ENCODE data around the gene GAS5. TPM values are rescaled to one million over a fixed set of nuclear protein-coding genes. Genes with fewer than 3 reads are reported as not detected.

GAS5 gene
- total and polyA plus RNA-seq, 2 of the 8 experiments (the other 6 are each of a cell fraction or from before 2014, with no cell fraction given): 799 to 1,238 TPM

- peak overlapping the region; percentile 69 to 96 (median 88) for H3K4me3 ChIP-seq (ENCODE audit: extremely low read depth in 1 of 4, insufficient read depth in 2 of 4, low read depth in 3 of 4, low read length in 4 of 4)
- no peaks in the 10 kb centered on the region for H4K20me1 ChIP-seq (replicated peaks in 1 of 2; ENCODE audit: control insufficient read depth in 1 of 2, insufficient read depth in 2 of 2, low read length in 2 of 2)
- peak overlapping the region; percentile 84; the same call in 1 of the 2 replicates for H2BK15ac ChIP-seq (ENCODE audit: low read length)
- peak overlapping the region; percentile 81 for H4K91ac ChIP-seq (replicated peaks; ENCODE audit: insufficient read length, low read length)
- H4K5ac ChIP-seq (ENCODE audit: insufficient read length, low read depth, low read length): peak overlapping the region; percentile 87
- peak overlapping the region; percentile 62 to 93 (median 88) for H3K9ac ChIP-seq (replicated peaks in 1 of 4; ENCODE audit: extremely low read depth in 1 of 4, low read depth in 3 of 4, low read length in 3 of 4)
- H3K79me2 ChIP-seq (ENCODE audit: control insufficient read depth in 1 of 2, insufficient read depth in 2 of 2, low read length in 2 of 2): peaks cover 7 to 52% of the 10 kb centered on the region in 2 experiments
- no peaks in the 10 kb centered on the region; the same call in 1 of the 2 replicates for H3K79me1 ChIP-seq (ENCODE audit: low read depth, low read length)
- TF ChIP-seq SAP30 (IDR thresholded peaks at IDR 0.05; ENCODE audit: insufficient read depth, insufficient replicate concordance, low read length): peak; percentile 94
- peak; percentile 33; the same call in 1 of the 2 replicates for TF ChIP-seq KDM5A (IDR thresholded peaks at IDR 0.05; ENCODE audit: low read length)
- TF ChIP-seq MAFK (IDR thresholded peaks at IDR 0.05; ENCODE audit: low read depth, low read length): 0 out of 2 replicates have a peak, but pooled peaks have one; percentile 28
- TF ChIP-seq SIN3A (conservative IDR thresholded peaks at IDR 0.05 in 1 of 2, IDR thresholded peaks at IDR 0.05 in 1 of 2; ENCODE audit: low read depth in 1 of 2, low read length in 2 of 2): no peak; a peak in 2 of 4 replicates
- TF ChIP-seq POLR2AphosphoS5 (IDR thresholded peaks at IDR 0.05; ENCODE audit: low read depth, low read length): peak; percentile 32; the same call in 1 of the 2 replicates
- TF ChIP-seq, protein P1, sequence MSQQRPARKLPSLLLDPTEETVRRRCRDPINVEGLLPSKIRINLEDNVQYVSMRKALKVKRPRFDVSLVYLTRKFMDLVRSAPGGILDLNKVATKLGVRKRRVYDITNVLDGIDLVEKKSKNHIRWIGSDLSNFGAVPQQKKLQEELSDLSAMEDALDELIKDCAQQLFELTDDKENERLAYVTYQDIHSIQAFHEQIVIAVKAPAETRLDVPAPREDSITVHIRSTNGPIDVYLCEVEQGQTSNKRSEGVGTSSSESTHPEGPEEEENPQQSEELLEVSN (IDR thresholded peaks at IDR 0.05): no peak
- TF ChIP-seq HDAC2 (IDR thresholded peaks at IDR 0.05; ENCODE audit: borderline replicate concordance in 1 of 2, low read depth in 2 of 2, low read length in 2 of 2): peak in 1 of 2 experiments; percentile 94; a peak in 1 of 4 replicates
- H3K27ac ChIP-seq (ENCODE audit: low read depth, low read length): peak overlapping the region; percentile 94
- peak overlapping the region; percentile 33 for H2AFZ ChIP-seq (ENCODE audit: low read length)
- H4K8ac ChIP-seq (ENCODE audit: extremely low read depth, insufficient read depth, low read length): peak overlapping the region; percentile 75
- FAIRE-seq (no peak), DNase-seq (ENCODE audit: low read depth in 1 of 2, low spot score in 2 of 2) (no peak)
- peak overlapping the region; percentile 93 for H2BK5ac ChIP-seq (ENCODE audit: low read depth, low read length)
- no peak overlapping the region for H3K14ac ChIP-seq (ENCODE audit: insufficient read length)
- H2BK12ac ChIP-seq (ENCODE audit: low read depth, low read length): no peak overlapping the region; the same call in 1 of the 2 replicates
- peaks cover 7% of the 10 kb centered on the region for H3K23me2 ChIP-seq (ENCODE audit: low read depth, low read length)
- peak overlapping the region; percentile 56 for H2BK120ac ChIP-seq (replicated peaks; ENCODE audit: low read depth, low read length)
- CTCF ChIA-PET (ENCODE audit: partially characterized antibody): interaction anchor here (1.0 to 1.5 kb wide), 2 partner anchors 392 to 1079 kb away, joined by 3 to 4 read pairs; no protein-coding TSS in a partner anchor
- no peaks in the 10 kb centered on the region; a peak in 1 of 8 replicates for H3K36me3 ChIP-seq (ENCODE audit: control insufficient read depth in 2 of 4, insufficient read depth in 4 of 4, low read length in 3 of 4)
- peak overlapping the region; percentile 63 for H3K56ac ChIP-seq (replicated peaks; ENCODE audit: insufficient read length, low read depth, low read length)
- H3K4ac ChIP-seq (replicated peaks; ENCODE audit: insufficient read length, low read depth, low read length): peak overlapping the region; percentile 35
- no peaks in the 10 kb centered on the region for H3K9me3 ChIP-seq (ENCODE audit: insufficient read depth in 2 of 2, low read depth in 1 of 2, low read length in 1 of 2)
- POLR2A ChIA-PET (ENCODE audit: partially characterized antibody): interaction anchor here (0.6 to 10.0 kb wide), 26 partner anchors 10 to 399 kb away, joined by 3 to 166 read pairs (median 3); partner anchors contain the start of genes GAS5, KLHL20, PRDX6 and ZBTB37
- H3K23ac ChIP-seq (ENCODE audit: insufficient read length): no peak overlapping the region
- WGBS, 2 experiments (ENCODE audit: extremely low coverage in 1 of 2, insufficient coverage in 1 of 2, insufficient read length in 1 of 2, insufficient replicate concordance in 2 of 2, low coverage in 1 of 2, low lambda C conversion rate in 2 of 2, missing lambda C conversion rate in 1 of 2): 2% methylated on average over 17 of the region's 25 CpGs; no CpG with 5 or more reads in 1 of the 2 experiments
- H2AK5ac ChIP-seq (ENCODE audit: low read depth, low read length): no peak overlapping the region; the same call in 1 of the 2 replicates
- no peak overlapping the region for H2BK20ac ChIP-seq (ENCODE audit: low read length)
- no peaks in the 10 kb centered on the region; a peak in 3 of 7 replicates for H3K4me1 ChIP-seq (replicated peaks in 1 of 4; ENCODE audit: control insufficient read depth in 3 of 4, insufficient read depth in 4 of 4, low read length in 3 of 4)
- peak overlapping the region; percentile 98 for H3K18ac ChIP-seq (ENCODE audit: extremely low read depth, low read length)
- peak overlapping the region; percentile 78 to 95 for H3K4me2 ChIP-seq (ENCODE audit: insufficient read depth in 1 of 2, low read depth in 2 of 2, low read length in 2 of 2)
- H3K27me3 ChIP-seq (replicated peaks in 1 of 4; ENCODE audit: control insufficient read depth in 3 of 4, extremely low read depth in 1 of 4, insufficient read depth in 3 of 4, low read length in 3 of 4): no peaks in the 10 kb centered on the region
These were observed 43.9 kb downstream of the GAS5 start for GRCh38 chr1:173823781-173824314.
